MM.1S (cell line): ENCODE results near the gene MBOAT2.
A peak's percentile ranks its signal among the peaks of the same experiment; 100 is the strongest.

Experiments
- DNase-seq: peaks from one replicate; pipeline ENCODE4 v3.0.0-alpha.2; 2015
- H2AFZ ChIP-seq: fragments of 300-600 bp; sonication (generic); 2 replicates; pipeline ENCODE4 v1.6.0; 2016; ENCODE audit warnings: antibody characterized with exemption, low read length
- H3F3A ChIP-seq: fragments of 300-600 bp; sonication (generic); 2 replicates; pipeline ENCODE4 v1.6.1; 2016; ENCODE audit warnings: mild to moderate bottlenecking, antibody characterized with exemption, low read length, moderate library complexity, mixed read lengths; ENCODE audit not compliant: insufficient read depth
- H3K27ac ChIP-seq: fragments of 300-600 bp; sonication (generic); 2 replicates; pipeline ENCODE4 v1.5.1; 2016; ENCODE audit warnings: mild to moderate bottlenecking, low read length
- H3K27me3 ChIP-seq: fragments of 300-600 bp; sonication (generic); replicated peaks from 2 replicates; pipeline ENCODE4 v1.6.0; 2016; ENCODE audit warnings: low read length; ENCODE audit not compliant: insufficient read depth
- H3K36me3 ChIP-seq: fragments of 300-600 bp; sonication (generic); replicated peaks from 2 replicates; pipeline ENCODE4 v1.6.1; 2016; ENCODE audit warnings: mild to moderate bottlenecking, low read length, mixed read lengths; ENCODE audit not compliant: insufficient read depth
- H3K4me1 ChIP-seq: fragments of 300-600 bp; sonication (generic); 2 replicates; pipeline ENCODE4 v1.6.1; 2016; ENCODE audit warnings: low read length, mixed read lengths
- H3K4me2 ChIP-seq: fragments of 300-600 bp; sonication (generic); 2 replicates; pipeline ENCODE4 v1.6.0; 2016; ENCODE audit warnings: low read depth, low read length
- H3K4me3 ChIP-seq: fragments of 300-600 bp; sonication (generic); 2 replicates; pipeline ENCODE4 v1.5.1; 2016; ENCODE audit warnings: low read length, mixed read lengths
- H3K79me2 ChIP-seq: fragments of 300-600 bp; sonication (generic); 2 replicates; pipeline ENCODE4 v1.6.1; 2016; ENCODE audit warnings: mixed run types, low read length, mixed read lengths
- H3K9ac ChIP-seq: fragments of 300-600 bp; sonication (generic); 2 replicates; pipeline ENCODE4 v1.6.1; 2016; ENCODE audit warnings: low read length, mixed read lengths
- H3K9me2 ChIP-seq: fragments of 300-600 bp; sonication (generic); replicated peaks from 2 replicates; pipeline ENCODE4 v1.6.1; 2016; ENCODE audit warnings: mild to moderate bottlenecking, low read length, mixed read lengths; ENCODE audit not compliant: insufficient read depth
- H3K9me3 ChIP-seq: fragments of 300-600 bp; sonication (generic); replicated peaks from 2 replicates; pipeline ENCODE4 v1.6.1; 2016; ENCODE audit warnings: mild to moderate bottlenecking, low read length, mixed read lengths; ENCODE audit not compliant: insufficient read depth
- H4K20me1 ChIP-seq: fragments of 300-600 bp; sonication (generic); 2 replicates; pipeline ENCODE4 v1.6.1; 2016; ENCODE audit warnings: mild to moderate bottlenecking, low read length, moderate library complexity, mixed read lengths; ENCODE audit not compliant: insufficient read depth
- CTCF ChIP-seq: fragments of 300-600 bp; sonication (generic); IDR thresholded peaks from 2 replicates; pipeline ENCODE4 v1.5.1; 2016; ENCODE audit warnings: antibody characterized with exemption, low read length, mixed read lengths
- EZH2 ChIP-seq: fragments of 300-600 bp; sonication (generic); optimal IDR thresholded peaks from 2 replicates; pipeline ENCODE3; 2017; ENCODE audit warnings: low read depth, mild to moderate bottlenecking, antibody characterized with exemption, low read length, mixed read lengths
- EZH2phosphoT487 ChIP-seq: fragments of 300-600 bp; sonication (generic); IDR thresholded peaks from 2 replicates; pipeline ENCODE4 v1.6.1; 2018; ENCODE audit warnings: antibody characterized with exemption, low read length

MBOAT2 gene

GRCh38 chr2:8841932-8842331 is 161.6 kb downstream of the MBOAT2 start:
- H3K4me2 ChIP-seq = no peak overlapping the region
- H3K79me2 ChIP-seq = peaks cover 4% of the 10 kb centered on the region
- no peaks in the 10 kb centered on the region for H3K9me3 ChIP-seq
- H3F3A ChIP-seq = no peaks in the 10 kb centered on the region
- H3K4me3 ChIP-seq = no peak overlapping the region
- H2AFZ ChIP-seq = no peak overlapping the region
- H4K20me1 ChIP-seq = no peaks in the 10 kb centered on the region
- H3K27me3 ChIP-seq = no peaks in the 10 kb centered on the region
- no peaks in the 10 kb centered on the region for H3K36me3 ChIP-seq
- H3K9me2 ChIP-seq = no peaks in the 10 kb centered on the region
- no peak overlapping the region for H3K9ac ChIP-seq
- H3K27ac ChIP-seq = no peak overlapping the region
- peak; percentile 13 for DNase-seq
- no peak for TF ChIP-seq CTCF
- no peaks in the 10 kb centered on the region for H3K4me1 ChIP-seq

- no peak overlapping the region for H3K27ac ChIP-seq
Observed at GRCh38 chr2:8840475-8841091, 162.9 kb downstream of the MBOAT2 start.

GRCh38 chr2:8839189-8839965 is 164.1 kb downstream of the MBOAT2 start:
- 0 out of 2 replicates have a peak, but pooled peaks cover 3% of the 10 kb centered on the region for H3K4me1 ChIP-seq
- no peak overlapping the region for H3K4me2 ChIP-seq
- no peaks in the 10 kb centered on the region for H3F3A ChIP-seq
- H3K9ac ChIP-seq = no peak overlapping the region
- no peak for TF ChIP-seq CTCF
- TF ChIP-seq EZH2phosphoT487 = no peak
- TF ChIP-seq EZH2 = no peak
- no peaks in the 10 kb centered on the region for H3K9me2 ChIP-seq
- no peak for DNase-seq
- no peak overlapping the region for H3K4me3 ChIP-seq
- no peaks in the 10 kb centered on the region for H4K20me1 ChIP-seq
- H3K27me3 ChIP-seq = no peaks in the 10 kb centered on the region
- peaks cover 30% of the 10 kb centered on the region for H3K79me2 ChIP-seq
- no peak overlapping the region for H2AFZ ChIP-seq
- no peaks in the 10 kb centered on the region for H3K9me3 ChIP-seq
- H3K27ac ChIP-seq = no peak overlapping the region
- no peaks in the 10 kb centered on the region for H3K36me3 ChIP-seq

More at GRCh38 chr2:8840475-8841091, 162.9 kb downstream of the MBOAT2 start:
- Histone ChIP-seq H3K79me2 (peaks cover 18% of the 10 kb centered on the region), H4K20me1 (no peaks in the 10 kb centered on the region), H3F3A (no peaks in the 10 kb centered on the region), H3K4me2 (no peak overlapping the region), H3K36me3 (no peaks in the 10 kb centered on the region), H3K4me3 (no peak overlapping the region), H2AFZ (no peak overlapping the region), H3K9ac (no peak overlapping the region), H3K9me2 (no peaks in the 10 kb centered on the region), H3K27me3 (no peaks in the 10 kb centered on the region), H3K4me1 (0 out of 2 replicates have a peak, but pooled peaks cover 3% of the 10 kb centered on the region), H3K9me3 (no peaks in the 10 kb centered on the region)
- no peak for DNase-seq
- no peak for TF ChIP-seq EZH2phosphoT487
- no peak for TF ChIP-seq CTCF
- no peak for TF ChIP-seq EZH2
